Uterine smooth muscle cell (primary cell): ENCODE data around the gene CCDC196. TPM values are rescaled to one million over a fixed set of nuclear protein-coding genes. Genes with fewer than 3 reads are reported as not detected.

Experiments
- total RNA-seq: library from RNA; depleted of rRNA; stranded (reverse); fragments of >200 nt; gene quantifications from 2 replicates; pipeline ENCODE4 v1.2.3, GENCODE V29; 2014

Gene CCDC196
- total RNA-seq, result not detected in 2 replicates

DNA sequence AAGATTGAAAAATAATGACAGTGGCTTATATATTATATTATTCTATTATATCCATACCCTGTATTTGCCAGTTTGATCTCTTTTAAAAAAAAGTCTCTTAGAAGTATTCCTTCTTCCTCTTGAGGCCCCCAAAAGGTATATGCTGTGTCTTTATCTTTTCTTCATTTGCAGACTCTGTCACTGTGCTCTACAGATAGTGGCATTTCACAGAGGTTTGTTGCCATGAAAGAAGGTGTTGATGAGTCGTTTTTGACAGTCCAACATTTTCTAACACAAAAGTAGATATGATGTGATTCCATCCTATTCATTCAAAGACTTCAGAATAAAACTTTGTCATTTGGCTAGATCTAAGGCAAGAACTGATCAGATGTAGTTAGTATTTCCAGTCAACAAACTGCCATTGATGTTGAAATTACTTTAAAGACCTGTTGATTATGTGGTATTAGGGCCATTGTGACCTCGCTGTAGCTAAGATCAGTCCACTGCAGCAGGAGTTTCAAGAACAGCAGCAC lies at the start of gene CCDC196:
Gene CCDC196, plus strand, starts transcription at position 462 of the 512 bp plus-strand sequence. CDS start 132 bp downstream, outside the sequence.

GRCh38 chr14:66507722-66508546 lies 21.8 kb downstream of the CCDC196 start, which contains the start of gene GPHN:
GPHN (plus strand) TSS chr14:66508147.

Other genes starting within 250 kb of the CCDC196 start
- 6.9 and 12.0 TPM in 2 replicates for gene GPHN, start 21.8 kb downstream of the CCDC196 start, total RNA-seq